Measurements from ENCODE around the gene HECTD4. TPM values are rescaled to one million over a fixed set of nuclear protein-coding genes. Genes with fewer than 3 reads are reported as not detected.
A peak's percentile ranks its signal among the peaks of the same experiment; 100 is the strongest.
"Not testable (repeated sequence)": the region's sequence is repeated elsewhere in the genome, so short reads cannot be mapped to it uniquely, and the experiment has no call there.

Gene HECTD4
- total and polyA plus RNA-seq, 4 experiments from 2014 or later: 0.75 to 61.3 (median 29.3) TPM

GRCh38 chr12:112162241-112162790, 219.9 kb downstream of the HECTD4 start:
- DNase-seq: no peak
- H3K4me1 Mint-ChIP-seq: peaks cover 16 to 34% (median 30%) of the 10 kb centered on the region in 4 donors
- Histone ChIP-seq H3K27ac (ENCODE audit: low read depth, low read length) (no peak overlapping the region), H3K36me3 (ENCODE audit: insufficient read depth, low read length) (peaks cover 15% of the 10 kb centered on the region), H3K9me3 (ENCODE audit: control insufficient read depth in 1 of 2, low read length in 2 of 2) (no peaks in the 10 kb centered on the region), H3K27me3 (ENCODE audit: insufficient read depth, low read length) (no peaks in the 10 kb centered on the region), H3K4me1 (ENCODE audit: insufficient read depth, low read length) (peaks cover 22% of the 10 kb centered on the region), H3K4me3 (ENCODE audit: low read length in 2 of 2) (no peak overlapping the region)
- no peak overlapping the region for H3K4me3 Mint-ChIP-seq
- H3K27me3 Mint-ChIP-seq: no peaks in the 10 kb centered on the region
- intact Hi-C loops (cut with micrococcal nuclease): no loop called here
- CTCF ChIA-PET (ENCODE audit: partially characterized antibody): interaction anchor here (1.0 kb wide), 1 partner anchor 32 kb away, joined by 3 read pairs; no protein-coding TSS in a partner anchor
- H3K9me3 Mint-ChIP-seq: peaks cover 2 to 28% (median 23%) of the 10 kb centered on the region in 8 donors
- POLR2A ChIA-PET (ENCODE audit: partially characterized antibody): interaction anchor here (0.9 kb wide), 1 partner anchor 54 kb away, joined by 4 read pairs; the partner anchor contains the start of gene NAA25
- peak overlapping the region in 3 of 7 donors; percentile 57 to 77 (median 62) for H3K27ac Mint-ChIP-seq
- H3K36me3 Mint-ChIP-seq: peaks cover 51 to 54% of the 10 kb centered on the region in 2 donors

- intact Hi-C loops (cut with micrococcal nuclease): no loop called here
These were observed 220.5 kb downstream of the HECTD4 start for GRCh38 chr12:112161711-112162110.

GRCh38 chr12:112160611-112161010, 221.6 kb downstream of the HECTD4 start:
- peaks cover 22% of the 10 kb centered on the region for H3K4me1 ChIP-seq (ENCODE audit: insufficient read depth, low read length)
- H3K27me3 ChIP-seq (ENCODE audit: insufficient read depth, low read length): no peaks in the 10 kb centered on the region
- DNase-seq: no peak
- CTCF ChIA-PET (ENCODE audit: partially characterized antibody): no interaction called here
- no peak overlapping the region for H3K4me3 Mint-ChIP-seq
- intact Hi-C loops (cut with micrococcal nuclease): no loop called here
- H3K27ac Mint-ChIP-seq: peak overlapping the region in 6 of 7 donors; percentile 22 to 91 (median 67)
- H3K27me3 Mint-ChIP-seq: no peaks in the 10 kb centered on the region
- H3K36me3 Mint-ChIP-seq: peaks cover 68 to 72% of the 10 kb centered on the region in 2 donors
- H3K9me3 Mint-ChIP-seq: peaks cover 2 to 45% (median 36%) of the 10 kb centered on the region in 8 donors
- H3K9me3 ChIP-seq (ENCODE audit: control insufficient read depth in 1 of 2, low read length in 2 of 2): no peaks in the 10 kb centered on the region
- peaks cover 15% of the 10 kb centered on the region for H3K36me3 ChIP-seq (ENCODE audit: insufficient read depth, low read length)
- POLR2A ChIA-PET (ENCODE audit: partially characterized antibody): interaction anchor here (1.2 to 2.9 kb wide), 3 partner anchors 29 to 51 kb away, joined by 3 to 23 read pairs (median 5); partner anchors contain the start of genes NAA25 and TRAFD1
- peaks cover 19 to 43% (median 35%) of the 10 kb centered on the region in 4 donors for H3K4me1 Mint-ChIP-seq
- no peak overlapping the region for H3K4me3 ChIP-seq (ENCODE audit: low read length in 2 of 2)
- H3K27ac ChIP-seq (ENCODE audit: low read depth, low read length): no peak overlapping the region

More at GRCh38 chr12:112161711-112162110, 220.5 kb downstream of the HECTD4 start:
- Mint-ChIP-seq H3K4me3 (no peak overlapping the region), H3K9me3 (peaks cover 2 to 34% (median 28%) of the 10 kb centered on the region in 8 donors), H3K27me3 (no peaks in the 10 kb centered on the region), H3K4me1 (peaks cover 18 to 38% (median 31%) of the 10 kb centered on the region in 4 donors), H3K36me3 (peaks cover 57 to 61% of the 10 kb centered on the region in 2 donors), H3K27ac (peak overlapping the region in 6 of 7 donors; percentile 44 to 86 (median 56))
- H3K4me1 ChIP-seq (ENCODE audit: insufficient read depth, low read length): peaks cover 22% of the 10 kb centered on the region
- no peaks in the 10 kb centered on the region for H3K9me3 ChIP-seq (ENCODE audit: control insufficient read depth in 1 of 2, low read length in 2 of 2)
- no peak overlapping the region for H3K4me3 ChIP-seq (ENCODE audit: low read length in 2 of 2)
- no peaks in the 10 kb centered on the region for H3K27me3 ChIP-seq (ENCODE audit: insufficient read depth, low read length)
- H3K36me3 ChIP-seq (ENCODE audit: insufficient read depth, low read length): peaks cover 15% of the 10 kb centered on the region
- POLR2A ChIA-PET (ENCODE audit: partially characterized antibody): interaction anchor here (0.9 to 1.6 kb wide), 3 partner anchors 30 to 53 kb away, joined by 3 to 5 read pairs (median 4); partner anchors contain the start of gene NAA25
- no peak overlapping the region for H3K27ac ChIP-seq (ENCODE audit: low read depth, low read length)
- no peak for DNase-seq
- CTCF ChIA-PET (ENCODE audit: partially characterized antibody): interaction anchor here (1.0 kb wide), 1 partner anchor 31 kb away, joined by 3 read pairs; no protein-coding TSS in a partner anchor

- ChIA-PET POLR2A (ENCODE audit: partially characterized antibody) (interaction anchor here (1.1 to 2.9 kb wide), 4 partner anchors 29 to 52 kb away, joined by 4 to 23 read pairs (median 8); partner anchors contain the start of genes NAA25 and TRAFD1), CTCF (ENCODE audit: partially characterized antibody) (interaction anchor here (1.8 kb wide), 1 partner anchor 50 kb away, joined by 4 read pairs; the partner anchor contains the start of gene NAA25)
- no peak for DNase-seq
- peaks cover 15% of the 10 kb centered on the region for H3K36me3 ChIP-seq (ENCODE audit: insufficient read depth, low read length)
- peaks cover 22% of the 10 kb centered on the region for H3K4me1 ChIP-seq (ENCODE audit: insufficient read depth, low read length)
- H3K27ac ChIP-seq (ENCODE audit: low read depth, low read length): peak overlapping the region; percentile 21
- intact Hi-C loops (cut with micrococcal nuclease): no loop called here
- Mint-ChIP-seq H3K9me3 (peaks cover 2 to 52% (median 40%) of the 10 kb centered on the region in 8 donors), H3K36me3 (peaks cover 79 to 82% of the 10 kb centered on the region in 2 donors), H3K4me3 (peak overlapping the region in 7 of 8 donors; percentile 32 to 76 (median 59)), H3K27ac (peak overlapping the region; percentile 63 to 91 (median 86)), H3K27me3 (no peaks in the 10 kb centered on the region), H3K4me1 (peaks cover 19 to 45% (median 35%) of the 10 kb centered on the region in 4 donors)
- H3K9me3 ChIP-seq (ENCODE audit: control insufficient read depth in 1 of 2, low read length in 2 of 2): no peaks in the 10 kb centered on the region
- H3K27me3 ChIP-seq (ENCODE audit: insufficient read depth, low read length): no peaks in the 10 kb centered on the region
- no peak overlapping the region for H3K4me3 ChIP-seq (ENCODE audit: low read length in 2 of 2)
These were observed 223.1 kb downstream of the HECTD4 start for GRCh38 chr12:112159146-112159541.

GRCh38 chr12:112158461-112159145, 223.6 kb downstream of the HECTD4 start:
- H3K27me3 ChIP-seq (ENCODE audit: insufficient read depth, low read length); H3K27me3 Mint-ChIP-seq; H3K4me3 ChIP-seq (ENCODE audit: low read length in 2 of 2); H3K9me3 ChIP-seq (ENCODE audit: control insufficient read depth in 1 of 2, low read length in 2 of 2): not testable (repeated sequence)
- peak; percentile 36 to 67 (median 56) for DNase-seq
- Mint-ChIP-seq H3K9me3 (peaks cover 2 to 56% (median 42%) of the 10 kb centered on the region in 8 donors), H3K4me3 (peak overlapping the region; percentile 31 to 76 (median 58)), H3K27ac (peak overlapping the region; percentile 63 to 91 (median 86)), H3K4me1 (peaks cover 19 to 49% (median 35%) of the 10 kb centered on the region in 4 donors), H3K36me3 (peaks cover 84 to 88% of the 10 kb centered on the region in 2 donors)
- H3K4me1 ChIP-seq (ENCODE audit: insufficient read depth, low read length): peaks cover 22% of the 10 kb centered on the region
- ChIA-PET POLR2A (ENCODE audit: partially characterized antibody) (interaction anchor here (1.1 to 2.9 kb wide), 4 partner anchors 28 to 51 kb away, joined by 4 to 23 read pairs (median 8); partner anchors contain the start of genes NAA25 and TRAFD1), CTCF (ENCODE audit: partially characterized antibody) (interaction anchor here (1.2 to 1.8 kb wide), 2 partner anchors 26 to 50 kb away, joined by 3 to 4 read pairs; partner anchors contain the start of gene NAA25)
- intact Hi-C loops (cut with micrococcal nuclease): loop anchor here (1.0 kb wide), 1 partner anchor 49 kb away; no protein-coding TSS in a partner anchor
- peak overlapping the region; percentile 21 for H3K27ac ChIP-seq (ENCODE audit: low read depth, low read length)
- peaks cover 19% of the 10 kb centered on the region for H3K36me3 ChIP-seq (ENCODE audit: insufficient read depth, low read length)

- Histone ChIP-seq H3K36me3 (ENCODE audit: insufficient read depth, low read length) (peaks cover 42% of the 10 kb centered on the region), H3K4me1 (ENCODE audit: insufficient read depth, low read length) (peaks cover 11% of the 10 kb centered on the region), H3K27ac (ENCODE audit: low read depth, low read length) (no peak overlapping the region), H3K4me3 (ENCODE audit: low read length in 2 of 2) (no peak overlapping the region), H3K9me3 (ENCODE audit: control insufficient read depth in 1 of 2, low read length in 2 of 2) (no peaks in the 10 kb centered on the region), H3K27me3 (ENCODE audit: insufficient read depth, low read length) (no peaks in the 10 kb centered on the region)
- H3K27me3 Mint-ChIP-seq: no peaks in the 10 kb centered on the region
- CTCF ChIA-PET (ENCODE audit: partially characterized antibody): interaction anchor here (0.6 to 1.7 kb wide), 2 partner anchors 14 to 445 kb away, joined by 3 read pairs; no protein-coding TSS in a partner anchor
- H3K4me1 Mint-ChIP-seq: peaks cover 13 to 36% (median 20%) of the 10 kb centered on the region in 4 donors
- H3K36me3 Mint-ChIP-seq: peaks cover 75 to 81% of the 10 kb centered on the region in 2 donors
- H3K9me3 Mint-ChIP-seq: peaks cover 2 to 46% (median 34%) of the 10 kb centered on the region in 8 donors
- DNase-seq: no peak
- intact Hi-C loops (cut with micrococcal nuclease): no loop called here
- H3K4me3 Mint-ChIP-seq: no peak overlapping the region
- peak overlapping the region in 2 of 7 donors; percentile 19 to 22 for H3K27ac Mint-ChIP-seq
- POLR2A ChIA-PET (ENCODE audit: partially characterized antibody): interaction anchor here (0.9 to 1.0 kb wide), 2 partner anchors 17 to 29 kb away, joined by 3 read pairs; partner anchors contain the start of gene TRAFD1
These were observed 228.4 kb downstream of the HECTD4 start for GRCh38 chr12:112153893-112154219.

All from CD4-positive, alpha-beta memory T cell (primary cell).